SK-N-SH treated with all-trans-retinoic acid at 6 μM for 48 hours (cell line): Measurements from ENCODE around the gene AREL1.

Source experiments
- SNAI2 ChIP-seq: fragments of 250-450 bp; sonication (Bioruptor Pico); IDR thresholded peaks from 2 replicates; pipeline ENCODE4 v1.5.0; 2020; ENCODE audit warnings: mild to moderate bottlenecking, moderate library complexity
- TF ChIP-seq, protein P1 (sequence below): fragments of 250-450 bp; sonication (Bioruptor Pico); IDR thresholded peaks from 2 replicates; pipeline ENCODE4 v1.8.0; 2020; ENCODE audit warnings: mild to moderate bottlenecking, moderate library complexity, borderline replicate concordance

DNA sequence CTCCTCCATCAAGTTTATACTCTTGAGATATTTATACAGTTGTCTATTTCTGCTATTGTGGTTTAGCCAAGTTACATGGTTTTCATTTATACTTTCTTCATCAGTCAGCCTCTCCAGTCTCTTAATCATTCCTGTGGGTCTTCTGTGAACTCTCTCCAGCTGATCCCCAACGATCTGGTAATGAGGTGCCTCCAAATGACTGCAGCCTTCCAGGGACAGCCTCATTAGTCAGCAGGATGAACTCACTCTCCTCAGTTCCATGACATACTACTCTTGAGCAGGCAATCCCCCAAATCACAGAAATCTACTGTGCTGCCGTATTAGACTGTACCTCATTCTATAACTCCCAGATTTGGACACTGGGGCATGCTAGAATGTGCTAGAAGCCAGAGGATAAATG lies 15.3 kb downstream of the AREL1 start:
- TF ChIP-seq SNAI2 (CRISPR knock-in tag), result no peak
- TF ChIP-seq, protein P1, sequence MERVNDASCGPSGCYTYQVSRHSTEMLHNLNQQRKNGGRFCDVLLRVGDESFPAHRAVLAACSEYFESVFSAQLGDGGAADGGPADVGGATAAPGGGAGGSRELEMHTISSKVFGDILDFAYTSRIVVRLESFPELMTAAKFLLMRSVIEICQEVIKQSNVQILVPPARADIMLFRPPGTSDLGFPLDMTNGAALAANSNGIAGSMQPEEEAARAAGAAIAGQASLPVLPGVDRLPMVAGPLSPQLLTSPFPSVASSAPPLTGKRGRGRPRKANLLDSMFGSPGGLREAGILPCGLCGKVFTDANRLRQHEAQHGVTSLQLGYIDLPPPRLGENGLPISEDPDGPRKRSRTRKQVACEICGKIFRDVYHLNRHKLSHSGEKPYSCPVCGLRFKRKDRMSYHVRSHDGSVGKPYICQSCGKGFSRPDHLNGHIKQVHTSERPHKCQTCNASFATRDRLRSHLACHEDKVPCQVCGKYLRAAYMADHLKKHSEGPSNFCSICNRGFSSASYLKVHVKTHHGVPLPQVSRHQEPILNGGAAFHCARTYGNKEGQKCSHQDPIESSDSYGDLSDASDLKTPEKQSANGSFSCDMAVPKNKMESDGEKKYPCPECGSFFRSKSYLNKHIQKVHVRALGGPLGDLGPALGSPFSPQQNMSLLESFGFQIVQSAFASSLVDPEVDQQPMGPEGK (CRISPR knock-in tag), result no peak
